GM19238 (cell line): ENCODE results near the gene ARHGAP23.
"Not testable (repeated sequence)": the region's sequence is repeated elsewhere in the genome, so short reads cannot be mapped to it uniquely, and the experiment has no call there.

Experiments
- DNase-seq: peaks from one replicate; pipeline ENCODE4 v3.0.0; 2011; ENCODE audit warnings: low spot score; ENCODE audit not compliant: insufficient read length

ARHGAP23 gene

DNA sequence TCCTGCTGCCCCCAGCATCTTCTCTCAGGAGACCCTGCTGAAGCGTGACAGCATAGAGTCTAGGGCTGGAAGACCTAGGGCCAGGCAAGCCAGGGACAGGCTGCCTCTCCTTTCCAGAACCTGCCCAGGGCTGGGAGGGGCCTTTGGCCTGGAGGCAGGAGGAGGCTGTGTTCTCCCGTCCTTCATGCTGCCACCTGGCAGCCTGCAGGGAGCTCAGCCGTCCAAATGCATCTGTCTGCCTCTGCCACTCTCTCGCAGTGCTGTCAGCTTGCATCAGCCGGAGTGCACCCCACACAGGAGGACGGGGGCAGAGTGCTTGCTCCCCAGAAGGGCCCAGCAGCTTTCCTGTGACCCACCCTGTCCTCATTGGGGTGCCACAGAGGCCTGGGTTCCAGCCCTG lies 31.3 kb downstream of the ARHGAP23 start:
- DNase-seq: no peak

DNA sequence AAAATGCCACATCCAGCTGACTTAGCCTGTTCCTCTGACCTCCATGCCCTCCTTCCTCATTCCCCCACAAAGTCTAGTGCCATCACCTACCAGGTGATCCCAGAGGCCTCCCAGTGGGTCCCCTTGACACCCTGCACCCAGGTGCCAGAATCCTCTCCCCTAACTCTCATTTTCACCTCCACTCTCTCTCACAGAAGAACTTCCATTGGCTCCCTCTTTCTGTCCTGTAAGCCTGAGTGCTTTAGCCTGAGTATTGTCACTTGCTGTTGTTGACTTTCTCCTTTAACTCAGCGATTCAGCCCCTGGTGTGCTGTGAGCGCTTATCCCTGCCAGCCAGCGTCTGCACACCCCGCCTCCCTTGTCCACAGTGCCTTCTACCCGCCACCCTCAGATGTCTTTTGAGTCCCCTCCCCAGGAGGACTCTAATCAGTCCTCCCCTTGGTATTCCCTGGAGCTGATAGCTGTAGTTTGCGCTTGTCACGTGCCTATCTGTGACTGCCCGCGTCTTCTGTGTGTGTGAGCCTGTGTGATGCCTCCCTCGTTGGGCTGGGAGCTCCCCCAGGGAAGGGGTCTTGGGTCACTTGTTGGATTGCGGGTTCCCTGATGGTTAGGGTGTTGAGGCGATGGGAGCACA lies 31.9 kb downstream of the ARHGAP23 start:
- DNase-seq: no peak

DNA sequence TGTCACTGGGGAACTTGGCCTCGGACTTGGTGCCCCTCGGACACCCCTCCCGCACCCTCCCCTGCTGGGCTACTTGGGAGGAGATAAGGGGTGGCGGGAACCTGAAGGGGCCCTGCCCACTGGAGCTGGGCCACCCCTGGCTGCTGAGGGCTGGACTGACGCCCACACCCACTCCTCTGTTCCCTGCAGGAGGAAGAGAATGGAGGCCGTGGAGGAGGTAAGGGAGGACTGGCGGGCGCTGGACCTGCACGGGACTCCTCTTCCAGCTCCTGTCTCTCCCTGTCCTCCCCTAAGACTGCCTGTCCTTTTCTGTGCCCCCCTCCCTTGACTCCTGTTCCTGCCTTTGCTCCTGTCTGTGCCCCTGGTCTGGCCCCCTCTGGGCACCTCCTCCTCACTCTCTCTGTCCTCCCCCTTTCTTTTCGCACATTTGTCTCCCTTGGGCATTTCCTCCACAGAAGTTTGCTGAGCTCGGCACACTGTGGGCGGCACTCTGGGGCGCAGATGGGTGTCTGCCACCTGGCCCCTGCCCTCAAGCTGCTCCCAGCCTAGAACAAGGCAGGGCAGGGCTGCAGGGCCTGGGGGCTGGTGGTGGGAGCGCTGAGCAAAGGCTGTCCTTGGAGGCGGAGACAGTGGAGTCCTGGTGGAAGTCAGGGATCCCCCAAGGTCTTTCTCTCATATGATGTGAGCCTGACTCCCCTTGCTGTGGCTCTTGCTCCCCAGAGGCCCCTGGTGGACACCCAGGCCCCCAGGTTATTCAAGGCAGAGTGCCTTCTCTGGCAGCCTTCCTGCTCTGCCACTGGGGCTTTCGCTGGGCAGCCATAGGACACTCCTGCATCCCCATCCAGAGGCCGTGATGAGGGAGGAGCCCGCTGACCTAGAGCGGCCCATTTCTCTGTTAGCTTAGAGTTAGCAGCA lies 32.7 kb downstream of the ARHGAP23 start:
- no peak for DNase-seq

DNA sequence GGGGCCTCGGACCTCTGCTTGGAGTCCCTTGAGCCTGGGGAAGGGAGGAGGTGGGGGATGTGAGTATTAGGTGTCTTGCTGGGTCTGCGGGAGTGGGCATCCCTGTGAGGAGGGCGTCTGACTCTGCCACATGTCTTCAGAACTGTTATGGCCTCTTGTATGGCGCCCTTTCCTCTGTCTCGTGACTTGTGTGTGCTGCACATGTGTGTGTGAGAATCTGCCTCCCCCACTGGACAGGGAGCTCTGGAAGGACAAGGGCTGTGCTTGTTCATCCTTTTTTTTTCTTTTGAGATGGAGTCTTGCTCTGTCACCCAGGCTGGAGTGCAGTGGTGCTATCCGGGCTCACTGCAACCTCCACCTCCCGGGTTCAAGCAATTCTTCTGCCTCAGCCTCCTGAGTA lies 33.4 kb downstream of the ARHGAP23 start:
- DNase-seq: no peak

DNA sequence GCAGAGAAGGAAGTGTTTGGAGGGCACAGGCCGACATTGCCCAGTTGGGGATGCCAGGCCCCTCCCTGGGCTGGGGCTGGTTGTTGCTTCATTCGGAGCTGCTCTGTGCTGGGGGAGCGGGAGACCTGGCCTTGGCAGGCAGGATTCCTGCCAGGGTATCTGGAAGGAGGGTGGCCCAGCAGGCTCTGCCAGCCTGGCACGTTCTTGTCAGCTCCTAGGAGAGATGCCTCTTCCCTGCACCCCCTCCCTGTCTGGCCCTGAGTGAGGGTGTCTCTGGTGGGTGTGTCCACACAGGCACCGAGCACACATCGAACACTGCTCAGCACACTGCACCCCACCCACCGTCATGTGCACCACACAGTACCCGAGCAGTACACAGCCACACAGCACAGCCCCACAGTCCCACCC lies 35.2 kb downstream of the ARHGAP23 start:
- DNase-seq: no peak

DNA sequence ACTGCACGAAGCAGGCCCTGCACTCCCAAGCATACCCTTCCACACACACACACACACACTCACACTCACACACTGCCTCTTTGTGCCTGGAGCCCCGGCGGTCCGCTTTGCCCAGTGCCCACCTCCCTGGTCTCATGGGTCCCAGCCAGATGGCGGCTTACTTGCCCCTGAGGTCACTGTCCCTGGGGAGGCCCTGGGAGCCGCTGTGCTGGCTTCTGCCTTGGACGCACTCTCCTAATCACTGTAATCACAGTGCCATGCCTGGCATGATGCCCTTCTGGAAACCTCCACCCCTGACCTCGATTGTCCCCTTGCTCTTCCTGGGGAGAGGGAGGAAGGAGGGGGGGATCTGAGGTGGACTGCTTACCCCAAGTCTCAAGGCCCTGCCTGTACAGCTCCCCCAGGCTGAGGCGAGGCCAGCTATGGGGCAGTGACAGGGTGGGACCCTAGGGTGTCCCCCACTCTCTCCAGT lies 36.0 kb downstream of the ARHGAP23 start:
- no peak for DNase-seq

DNA sequence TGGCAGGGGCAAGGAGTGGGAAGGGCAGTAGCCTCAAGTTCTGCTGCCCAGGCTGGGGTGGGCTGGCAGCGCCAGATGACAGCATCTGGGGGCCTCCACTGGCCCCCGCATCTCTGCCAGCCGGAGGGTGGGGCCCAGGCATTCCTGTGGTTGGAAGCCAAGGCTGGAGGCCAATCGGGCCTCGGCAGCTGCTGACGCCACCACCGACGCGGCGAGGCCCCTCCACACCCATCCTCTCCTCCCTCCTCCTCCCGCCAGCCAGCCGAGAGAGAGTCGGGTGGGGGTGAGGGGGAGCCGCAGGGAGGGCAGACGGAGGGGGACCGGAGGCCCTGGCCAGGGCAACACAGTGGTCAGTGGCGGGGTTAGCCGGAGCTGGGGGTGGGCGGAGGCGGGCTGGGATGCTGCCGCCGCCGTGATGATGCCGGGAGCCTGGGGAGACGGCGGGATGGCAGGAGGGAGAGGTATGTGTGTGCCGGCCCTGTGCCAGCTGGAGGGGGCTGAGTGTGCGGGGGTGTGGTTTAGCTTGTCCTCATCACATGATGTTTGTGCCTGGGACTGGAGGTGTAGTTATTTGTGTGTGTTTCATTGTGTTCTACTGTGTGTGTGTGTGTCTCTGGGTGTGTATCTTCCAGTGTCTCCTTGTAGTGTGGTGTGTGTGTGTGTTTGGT lies 36.6 kb downstream of the ARHGAP23 start:
- DNase-seq: no peak

DNA sequence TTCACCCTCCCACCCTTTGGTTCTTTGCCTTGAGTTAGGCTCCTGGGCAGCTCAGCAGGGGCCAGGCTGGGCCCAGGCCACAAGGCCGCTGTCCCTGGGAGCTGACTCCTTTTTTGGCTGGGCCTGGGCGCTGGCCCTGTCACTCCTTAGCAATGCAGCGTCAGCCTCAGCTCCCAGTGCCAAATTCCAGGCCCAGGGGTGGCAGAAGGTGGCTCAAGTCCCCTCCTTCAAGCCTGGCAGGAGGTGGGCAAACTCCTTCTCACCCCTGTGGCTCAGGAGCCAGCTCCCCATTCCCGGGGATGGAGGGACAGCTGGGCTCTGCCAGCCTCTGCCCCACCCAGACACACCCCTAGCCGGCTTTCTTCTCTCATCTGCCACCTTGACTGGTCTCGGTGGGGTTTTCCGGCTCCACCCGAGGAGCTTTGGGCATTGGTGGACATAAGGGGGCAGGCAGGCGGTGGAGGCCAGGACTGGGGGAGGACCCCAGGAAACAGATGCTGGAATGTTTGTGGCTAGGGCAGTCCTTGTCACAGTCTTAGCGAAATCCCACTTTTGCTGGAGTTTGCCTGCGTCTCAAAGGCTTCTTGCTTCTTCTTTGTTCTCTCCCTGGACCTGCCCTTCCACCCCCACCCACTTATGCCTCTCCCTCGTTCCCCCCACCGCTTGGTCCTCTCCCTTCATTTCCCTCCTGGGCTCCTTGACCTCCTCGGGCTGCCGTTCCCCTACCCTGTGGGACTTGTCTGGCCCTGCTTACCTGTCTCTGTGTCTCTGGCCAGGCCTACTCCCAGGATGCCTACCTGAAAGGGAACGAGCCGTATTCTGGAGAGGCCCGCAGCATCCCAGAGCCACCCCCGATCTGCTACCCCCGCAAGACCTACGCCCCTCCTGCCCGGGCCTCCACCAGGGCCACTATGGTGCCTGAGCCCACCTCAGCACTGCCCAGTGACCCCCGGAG lies 37.4 kb downstream of the ARHGAP23 start:
- no peak for DNase-seq

DNA sequence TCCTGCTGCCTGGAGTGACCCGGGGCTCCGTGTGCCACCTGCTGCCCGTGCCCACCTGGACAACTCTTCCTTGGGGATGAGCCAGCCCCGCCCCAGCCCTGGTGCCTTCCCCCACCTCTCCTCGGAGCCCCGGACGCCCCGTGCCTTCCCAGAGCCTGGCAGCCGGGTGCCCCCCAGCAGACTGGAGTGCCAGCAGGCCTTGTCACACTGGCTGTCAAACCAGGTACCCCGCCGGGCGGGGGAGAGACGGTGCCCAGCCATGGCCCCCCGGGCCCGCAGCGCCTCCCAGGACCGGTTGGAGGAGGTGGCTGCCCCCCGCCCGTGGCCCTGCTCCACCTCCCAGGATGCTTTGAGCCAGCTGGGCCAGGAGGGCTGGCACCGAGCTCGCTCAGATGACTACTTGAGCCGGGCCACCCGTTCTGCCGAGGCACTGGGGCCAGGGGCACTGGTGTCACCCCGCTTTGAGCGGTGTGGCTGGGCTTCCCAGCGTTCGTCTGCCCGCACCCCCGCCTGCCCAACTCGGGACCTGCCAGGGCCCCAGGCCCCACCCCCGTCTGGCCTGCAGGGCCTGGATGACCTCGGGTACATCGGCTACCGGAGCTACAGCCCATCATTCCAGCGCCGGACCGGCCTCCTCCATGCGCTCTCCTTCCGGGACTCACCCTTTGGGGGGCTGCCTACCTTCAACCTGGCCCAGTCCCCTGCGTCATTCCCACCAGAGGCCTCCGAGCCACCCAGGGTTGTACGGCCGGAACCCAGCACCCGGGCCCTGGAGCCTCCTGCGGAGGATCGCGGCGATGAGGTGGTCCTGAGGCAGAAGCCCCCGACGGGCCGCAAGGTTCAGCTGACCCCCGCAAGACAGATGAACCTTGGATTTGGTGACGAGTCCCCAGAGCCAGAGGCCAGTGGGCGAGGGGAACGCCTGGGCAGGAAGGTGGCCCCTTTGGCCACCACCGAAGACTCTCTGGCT lies 38.4 kb downstream of the ARHGAP23 start:
- no peak for DNase-seq

DNA sequence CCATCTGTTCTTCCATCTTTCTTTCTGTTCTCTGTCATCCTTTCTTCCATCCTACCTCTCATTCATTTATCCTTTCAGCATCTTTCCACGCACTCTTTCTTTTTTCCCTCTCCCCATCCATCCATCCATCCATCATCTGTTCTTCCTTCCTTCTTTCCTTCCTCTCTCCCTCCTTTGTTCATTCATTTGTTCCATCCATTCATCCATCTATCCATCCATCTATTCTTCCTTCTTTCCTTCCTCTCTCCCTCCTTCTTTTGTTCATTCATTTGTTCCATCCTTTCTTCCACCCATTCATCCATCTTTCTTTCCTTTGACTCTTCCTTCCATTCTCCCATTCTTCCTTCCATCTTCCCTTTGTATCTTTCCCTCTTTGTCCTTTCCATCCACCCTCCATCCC lies 39.2 kb downstream of the ARHGAP23 start:
- DNase-seq: no peak

DNA sequence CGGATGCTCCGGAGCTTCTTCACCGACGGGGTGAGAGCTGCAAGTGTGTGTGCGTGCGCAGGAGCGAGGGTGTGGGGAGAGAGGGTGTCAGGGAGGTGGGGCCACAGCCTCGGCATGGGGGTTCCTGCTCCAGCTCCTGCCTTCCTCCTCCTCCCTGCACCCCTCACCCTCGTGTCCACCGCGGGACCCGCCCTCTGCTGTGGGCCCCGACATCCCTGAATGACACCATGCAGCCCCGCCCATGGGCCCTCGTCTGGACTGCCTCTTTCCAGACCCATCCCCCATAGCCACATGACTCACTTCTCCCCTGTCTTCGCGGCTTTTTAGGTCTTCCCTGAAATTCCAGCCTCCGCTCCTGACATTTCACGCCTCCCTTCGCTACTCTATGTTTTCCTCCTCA lies 41.6 kb downstream of the ARHGAP23 start:
- no peak for DNase-seq

DNA sequence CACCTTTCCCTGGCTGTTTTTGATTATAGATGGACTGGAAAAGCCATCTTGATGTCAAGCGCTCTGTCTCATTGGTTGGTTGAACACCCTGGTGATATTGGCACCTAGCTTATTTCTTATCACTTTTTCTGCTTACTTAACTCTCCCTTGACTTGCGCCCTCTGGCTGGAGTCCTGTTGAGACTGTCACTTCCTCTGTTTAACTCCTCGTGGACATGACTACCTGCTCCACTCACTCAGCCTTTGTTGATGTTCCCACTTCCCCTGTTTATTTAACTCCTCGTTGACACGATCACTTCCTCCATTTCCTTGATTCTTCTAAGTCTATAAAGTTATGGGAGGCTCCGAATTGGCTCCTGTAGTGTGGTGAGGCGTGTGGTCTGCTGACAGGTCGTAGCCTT lies 43.0 kb downstream of the ARHGAP23 start:
- DNase-seq: not testable (repeated sequence)

DNA sequence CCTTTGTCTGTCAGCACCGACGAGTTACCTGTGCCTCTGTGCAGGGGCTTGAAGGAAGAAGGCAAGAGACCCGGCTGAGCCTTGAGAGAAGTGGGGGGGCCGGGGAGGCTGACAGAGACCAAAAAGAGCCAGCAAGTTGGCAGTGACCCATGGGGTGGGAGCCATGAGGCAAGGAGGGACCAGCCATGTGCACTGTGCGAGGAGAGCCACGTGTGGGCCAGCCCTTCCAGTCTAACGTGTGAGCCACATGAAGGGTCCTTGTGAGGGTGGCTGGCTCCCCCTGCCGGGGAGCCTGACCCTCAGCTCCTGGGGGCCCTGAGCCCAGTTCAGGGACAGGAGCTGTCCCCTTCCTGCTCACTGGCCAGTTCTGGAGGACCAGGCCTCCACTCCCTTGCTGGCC lies 46.4 kb downstream of the ARHGAP23 start:
- DNase-seq: not testable (repeated sequence)

DNA sequence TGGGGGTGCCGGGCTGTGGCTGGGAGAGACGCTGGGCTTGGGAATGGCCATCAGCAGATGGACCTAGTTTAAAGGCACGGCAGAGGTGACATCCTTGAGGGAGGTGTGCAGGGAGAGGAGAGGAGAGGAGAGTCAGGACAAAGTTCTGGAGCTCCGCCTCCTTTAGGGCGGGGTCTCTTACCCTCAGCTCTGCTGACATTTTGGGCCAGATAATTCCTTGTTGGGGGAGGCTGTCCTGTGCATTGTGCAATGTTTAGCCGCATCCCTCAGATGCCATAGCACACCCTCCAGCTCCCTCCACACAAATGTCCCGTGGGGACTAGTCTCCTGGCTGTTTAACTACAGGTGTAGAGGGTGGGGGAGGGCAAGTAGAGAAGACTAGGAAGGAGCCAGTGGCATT lies 48.3 kb downstream of the ARHGAP23 start:
- DNase-seq: no peak

DNA sequence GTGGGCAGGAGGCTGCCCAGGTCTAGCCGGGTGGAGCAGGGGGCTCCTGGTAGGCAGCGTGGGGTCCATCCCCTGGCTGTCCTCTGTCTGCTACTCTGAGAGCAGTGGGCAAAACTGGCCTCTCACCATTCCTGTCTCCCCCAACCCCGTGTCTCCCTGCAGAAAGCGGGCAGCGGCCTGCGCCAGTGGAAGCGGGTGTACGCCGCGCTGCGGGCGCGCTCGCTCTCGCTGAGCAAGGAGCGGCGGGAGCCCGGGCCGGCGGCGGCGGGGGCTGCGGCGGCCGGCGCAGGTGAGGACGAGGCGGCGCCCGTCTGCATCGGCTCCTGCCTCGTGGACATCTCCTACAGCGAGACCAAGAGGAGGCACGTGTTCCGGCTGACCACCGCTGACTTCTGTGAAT lies 49.2 kb downstream of the ARHGAP23 start:
- not testable (repeated sequence) for DNase-seq

DNA sequence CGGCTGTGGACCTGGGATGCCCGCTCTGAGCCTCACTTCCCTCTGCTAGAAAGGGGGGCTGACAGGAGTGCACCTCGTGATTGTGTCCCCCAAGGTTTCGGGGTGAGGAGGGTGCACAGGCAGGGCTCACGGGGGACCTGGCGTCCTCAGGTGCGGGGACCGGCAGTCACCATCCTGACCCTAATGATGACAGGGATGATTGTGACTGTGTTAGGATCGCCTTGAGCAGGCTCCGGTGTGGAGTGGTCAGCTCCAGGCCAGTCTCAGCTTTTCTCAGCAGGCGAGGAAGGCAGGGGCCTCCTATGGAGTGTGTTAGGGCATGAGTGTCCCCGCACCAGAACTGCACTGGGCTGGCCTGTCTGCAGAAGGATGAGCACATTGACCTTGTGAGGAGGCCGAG lies 49.7 kb downstream of the ARHGAP23 start:
- not testable (repeated sequence) for DNase-seq

DNA sequence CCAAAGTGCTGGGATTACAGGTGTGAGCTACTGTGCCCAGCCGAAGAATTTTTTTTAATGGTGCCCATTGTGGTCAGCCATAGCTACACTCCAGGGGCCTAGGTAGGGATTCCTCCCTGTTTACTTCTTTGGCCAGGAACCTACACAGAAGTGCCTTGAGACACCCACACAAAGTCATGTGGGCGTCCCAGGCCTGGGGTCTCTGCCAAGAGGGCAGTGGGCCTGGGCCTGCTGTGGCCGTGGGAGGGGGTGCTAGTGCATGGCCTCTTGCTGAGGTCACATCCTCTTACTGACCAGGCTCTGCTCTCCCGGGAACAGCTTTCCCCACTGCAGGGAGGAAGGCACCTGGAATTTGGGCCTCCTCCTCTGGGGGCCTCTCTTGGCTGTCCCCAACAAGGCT lies 50.4 kb downstream of the ARHGAP23 start:
- not testable (repeated sequence) for DNase-seq

DNA sequence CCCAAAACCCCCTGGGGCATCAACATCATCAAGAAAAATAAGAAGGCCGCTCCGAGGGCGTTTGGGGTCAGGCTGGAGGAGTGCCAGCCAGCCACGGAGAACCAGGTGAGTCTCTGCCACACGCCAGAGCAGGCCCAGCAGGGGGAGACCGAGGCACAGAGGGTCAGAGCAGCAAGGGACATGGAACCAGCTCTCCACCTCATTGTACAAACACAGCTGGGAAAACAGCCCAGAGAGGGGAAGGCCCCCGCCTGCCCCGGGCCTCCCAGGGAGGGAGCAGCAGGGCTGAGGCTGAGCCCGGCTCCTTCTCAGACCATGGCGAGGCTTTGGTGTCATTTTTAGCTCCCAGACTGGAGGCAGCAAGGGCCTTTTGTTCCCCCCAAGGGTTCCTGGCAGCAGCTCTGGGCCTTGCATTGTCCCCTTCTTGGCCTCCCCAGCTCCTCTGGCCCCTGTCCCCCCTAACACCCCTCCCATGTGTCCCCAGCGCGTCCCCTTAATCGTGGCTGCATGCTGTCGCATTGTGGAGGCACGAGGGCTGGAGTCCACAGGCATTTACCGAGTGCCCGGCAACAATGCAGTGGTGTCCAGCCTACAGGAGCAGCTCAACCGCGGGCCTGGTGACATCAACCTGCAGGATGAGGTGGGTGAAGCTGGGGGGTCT lies 53.9 kb downstream of the ARHGAP23 start:
- DNase-seq: not testable (repeated sequence)

DNA sequence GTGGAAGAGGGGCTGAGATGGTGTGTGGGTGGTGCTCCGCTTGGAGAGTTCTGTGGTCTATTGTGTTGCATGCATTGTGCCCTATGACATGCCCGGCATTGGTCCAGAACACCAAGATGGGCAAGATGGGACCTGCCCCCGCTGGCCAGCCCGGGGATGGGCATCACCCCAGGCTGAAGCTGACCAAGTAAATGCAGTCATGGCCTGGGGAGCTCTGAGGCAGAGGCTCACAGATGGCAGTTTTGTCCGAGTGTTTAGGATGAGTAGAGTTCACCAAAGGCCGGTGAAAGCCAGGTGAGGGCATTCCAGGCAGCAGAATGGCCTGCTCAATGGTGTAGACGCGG lies 54.4 kb downstream of the ARHGAP23 start:
- DNase-seq: not testable (repeated sequence)
